Measurements from ENCODE around the gene R3HDM4. TPM values are rescaled to one million over a fixed set of nuclear protein-coding genes. Genes with fewer than 3 reads are reported as not detected.

R3HDM4 gene
- total and polyA plus RNA-seq, 9 of the 15 experiments (the other 6 are each of a cell fraction or from before 2014, with no cell fraction given), result 3.2 to 154 (median 59.0) TPM

DNA sequence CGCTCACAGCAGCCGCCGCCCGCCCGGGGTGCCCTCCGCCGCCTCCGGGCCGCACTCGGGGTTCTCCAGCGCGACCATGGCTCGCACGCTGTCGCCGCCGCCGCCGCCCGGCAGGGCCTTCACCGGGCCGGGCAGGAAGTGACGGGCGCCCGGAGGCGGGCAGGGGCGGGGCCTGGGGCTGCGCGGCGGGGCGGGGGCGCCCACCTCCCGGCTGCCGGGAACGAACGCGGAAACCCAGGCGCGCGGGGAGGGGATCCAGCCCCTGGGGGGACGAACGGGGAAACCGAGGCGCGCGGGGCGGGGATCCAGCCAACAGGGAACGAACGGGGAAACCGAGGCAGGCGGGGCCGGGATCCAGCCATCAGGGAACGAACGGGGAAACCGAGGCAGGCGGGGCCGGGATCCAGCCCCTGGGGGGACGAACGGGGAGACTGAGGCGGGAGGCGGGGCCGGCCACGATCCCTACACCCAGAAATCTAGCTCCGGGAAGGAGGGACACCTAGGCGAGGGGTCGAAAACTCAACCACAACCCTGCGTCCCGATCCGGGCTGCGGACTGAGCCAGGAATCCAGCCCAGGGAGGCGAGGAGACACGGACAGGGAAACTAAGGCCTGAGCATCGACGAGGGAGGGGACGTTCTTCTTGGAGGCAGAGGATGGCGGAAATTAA is at the start of gene R3HDM4 (continued):
- TF ChIP-seq, protein P1, sequence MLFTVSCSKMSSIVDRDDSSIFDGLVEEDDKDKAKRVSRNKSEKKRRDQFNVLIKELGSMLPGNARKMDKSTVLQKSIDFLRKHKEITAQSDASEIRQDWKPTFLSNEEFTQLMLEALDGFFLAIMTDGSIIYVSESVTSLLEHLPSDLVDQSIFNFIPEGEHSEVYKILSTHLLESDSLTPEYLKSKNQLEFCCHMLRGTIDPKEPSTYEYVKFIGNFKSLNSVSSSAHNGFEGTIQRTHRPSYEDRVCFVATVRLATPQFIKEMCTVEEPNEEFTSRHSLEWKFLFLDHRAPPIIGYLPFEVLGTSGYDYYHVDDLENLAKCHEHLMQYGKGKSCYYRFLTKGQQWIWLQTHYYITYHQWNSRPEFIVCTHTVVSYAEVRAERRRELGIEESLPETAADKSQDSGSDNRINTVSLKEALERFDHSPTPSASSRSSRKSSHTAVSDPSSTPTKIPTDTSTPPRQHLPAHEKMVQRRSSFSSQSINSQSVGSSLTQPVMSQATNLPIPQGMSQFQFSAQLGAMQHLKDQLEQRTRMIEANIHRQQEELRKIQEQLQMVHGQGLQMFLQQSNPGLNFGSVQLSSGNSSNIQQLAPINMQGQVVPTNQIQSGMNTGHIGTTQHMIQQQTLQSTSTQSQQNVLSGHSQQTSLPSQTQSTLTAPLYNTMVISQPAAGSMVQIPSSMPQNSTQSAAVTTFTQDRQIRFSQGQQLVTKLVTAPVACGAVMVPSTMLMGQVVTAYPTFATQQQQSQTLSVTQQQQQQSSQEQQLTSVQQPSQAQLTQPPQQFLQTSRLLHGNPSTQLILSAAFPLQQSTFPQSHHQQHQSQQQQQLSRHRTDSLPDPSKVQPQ (CRISPR knock-in tag; IDR thresholded peaks at IDR 0.05; ENCODE audit: borderline replicate concordance), result no peak
- TF ChIP-seq CXXC5 (CRISPR knock-in tag; IDR thresholded peaks at IDR 0.05) (no peak), ZBTB8A (IDR thresholded peaks at IDR 0.05; ENCODE audit: partially characterized antibody) (no peak), E2F1 (CRISPR knock-in tag; IDR thresholded peaks at IDR 0.05) (no peak), HDGF (IDR thresholded peaks at IDR 0.05) (no peak), JUND (IDR thresholded peaks at IDR 0.05; ENCODE audit: borderline replicate concordance, low read depth, low read length) (no peak), JUND (tag; IDR thresholded peaks at IDR 0.05; ENCODE audit: borderline replicate concordance, low read depth, low read length) (no peak), ZFPM2 (CRISPR knock-in tag; IDR thresholded peaks at IDR 0.05) (no peak), ZKSCAN8 (CRISPR knock-in tag; IDR thresholded peaks at IDR 0.05) (no peak), EWSR1 (IDR thresholded peaks at IDR 0.05; ENCODE audit: borderline replicate concordance, low read depth, partially characterized antibody) (no peak), CBX3 (IDR thresholded peaks at IDR 0.05; ENCODE audit: borderline replicate concordance in 1 of 2, low read length in 2 of 2) (no peak), ZNF41 (CRISPR knock-in tag; conservative IDR thresholded peaks at IDR 0.05) (no peak), ZNF140 (CRISPR knock-in tag; IDR thresholded peaks at IDR 0.05) (no peak), ZNF23 (CRISPR knock-in tag; IDR thresholded peaks at IDR 0.05) (no peak), HIVEP1 (CRISPR knock-in tag; IDR thresholded peaks at IDR 0.05) (no peak), TGIF2 (CRISPR knock-in tag; IDR thresholded peaks at IDR 0.05) (no peak), FOXM1 (IDR thresholded peaks at IDR 0.05; ENCODE audit: low read depth) (no peak), FOXM1 (CRISPR knock-in tag; IDR thresholded peaks at IDR 0.05; ENCODE audit: low read depth) (no peak), ZNF639 (CRISPR knock-in tag; conservative IDR thresholded peaks at IDR 0.05 in 1 of 2, IDR thresholded peaks at IDR 0.05 in 1 of 2) (peak in 1 of 2 experiments; percentile 99; a peak in 2 of 4 replicates)
- TF ChIP-seq, protein P2, sequence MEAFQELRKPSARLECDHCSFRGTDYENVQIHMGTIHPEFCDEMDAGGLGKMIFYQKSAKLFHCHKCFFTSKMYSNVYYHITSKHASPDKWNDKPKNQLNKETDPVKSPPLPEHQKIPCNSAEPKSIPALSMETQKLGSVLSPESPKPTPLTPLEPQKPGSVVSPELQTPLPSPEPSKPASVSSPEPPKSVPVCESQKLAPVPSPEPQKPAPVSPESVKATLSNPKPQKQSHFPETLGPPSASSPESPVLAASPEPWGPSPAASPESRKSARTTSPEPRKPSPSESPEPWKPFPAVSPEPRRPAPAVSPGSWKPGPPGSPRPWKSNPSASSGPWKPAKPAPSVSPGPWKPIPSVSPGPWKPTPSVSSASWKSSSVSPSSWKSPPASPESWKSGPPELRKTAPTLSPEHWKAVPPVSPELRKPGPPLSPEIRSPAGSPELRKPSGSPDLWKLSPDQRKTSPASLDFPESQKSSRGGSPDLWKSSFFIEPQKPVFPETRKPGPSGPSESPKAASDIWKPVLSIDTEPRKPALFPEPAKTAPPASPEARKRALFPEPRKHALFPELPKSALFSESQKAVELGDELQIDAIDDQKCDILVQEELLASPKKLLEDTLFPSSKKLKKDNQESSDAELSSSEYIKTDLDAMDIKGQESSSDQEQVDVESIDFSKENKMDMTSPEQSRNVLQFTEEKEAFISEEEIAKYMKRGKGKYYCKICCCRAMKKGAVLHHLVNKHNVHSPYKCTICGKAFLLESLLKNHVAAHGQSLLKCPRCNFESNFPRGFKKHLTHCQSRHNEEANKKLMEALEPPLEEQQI (IDR thresholded peaks at IDR 0.05), result no peak

Data from K562 (cell line).